GM12891 (cell line): ENCODE measurements around the gene FBXL7.

Experiments used
- DNase-seq: peaks from one replicate; pipeline ENCODE4 v3.0.0; 2011; ENCODE audit warnings: low spot score; ENCODE audit not compliant: insufficient read length
- FAIRE-seq: peaks from 2 replicates; lab custom pipeline; 2011; peaks lifted over from hg19 to GRCh38; lab: Jason Lieb, UNC
- PAX5 ChIP-seq: IDR thresholded peaks from 2 replicates; pipeline ENCODE4 v1.6.1; 2011; ENCODE audit warnings: low read length, moderate library complexity, mild to moderate bottlenecking; ENCODE audit not compliant: insufficient read depth, severe bottlenecking
- POLR2A ChIP-seq: IDR thresholded peaks from 2 replicates; pipeline ENCODE4 v1.6.1; 2011; ENCODE audit warnings: low read depth, low read length, control low read depth
- POLR2AphosphoS5 ChIP-seq: IDR thresholded peaks from 2 replicates; pipeline ENCODE4 v1.6.1; 2011; ENCODE audit warnings: low read depth, low read length, control low read depth
- POU2F2 ChIP-seq: IDR thresholded peaks from 2 replicates; pipeline ENCODE4 v1.6.1; 2011; ENCODE audit warnings: low read depth, mild to moderate bottlenecking, control low read depth, low read length, moderate library complexity
- SPI1 ChIP-seq: IDR thresholded peaks from 2 replicates; pipeline ENCODE4 v1.6.1; 2011; ENCODE audit warnings: low read depth, low read length, control low read depth
- TAF1 ChIP-seq: IDR thresholded peaks from 2 replicates; pipeline ENCODE4 v1.6.1; 2011; ENCODE audit warnings: low read depth, low read length, control low read depth

Gene FBXL7

DNA sequence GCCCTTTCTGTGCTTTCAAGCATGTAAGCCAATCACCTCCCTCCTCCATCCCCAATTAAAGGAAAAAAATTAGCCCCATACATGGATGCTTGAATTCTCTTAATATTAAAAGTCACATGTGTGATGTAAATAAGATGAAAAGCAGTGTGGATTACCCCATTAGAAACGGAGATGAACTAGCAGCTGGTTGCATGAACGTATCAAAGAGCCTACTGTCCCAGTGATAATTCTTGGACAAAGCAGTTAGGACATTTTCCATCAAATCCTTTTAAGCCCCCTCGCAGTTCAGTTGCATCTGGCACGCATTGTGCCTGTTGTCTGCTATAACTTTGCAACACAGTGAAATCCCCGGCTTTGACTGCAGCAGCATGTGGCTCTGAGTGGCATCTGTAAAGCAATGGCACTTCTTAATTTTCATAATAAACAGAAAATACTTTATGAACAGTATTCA is 285.6 kb downstream of the FBXL7 start:
- no peak for TF ChIP-seq SPI1
- no peak for TF ChIP-seq POLR2A
- TF ChIP-seq TAF1 = no peak
- no peak for TF ChIP-seq PAX5
- no peak for TF ChIP-seq POLR2AphosphoS5
- TF ChIP-seq POU2F2 = no peak
- no peak for DNase-seq
- FAIRE-seq = no peak

DNA sequence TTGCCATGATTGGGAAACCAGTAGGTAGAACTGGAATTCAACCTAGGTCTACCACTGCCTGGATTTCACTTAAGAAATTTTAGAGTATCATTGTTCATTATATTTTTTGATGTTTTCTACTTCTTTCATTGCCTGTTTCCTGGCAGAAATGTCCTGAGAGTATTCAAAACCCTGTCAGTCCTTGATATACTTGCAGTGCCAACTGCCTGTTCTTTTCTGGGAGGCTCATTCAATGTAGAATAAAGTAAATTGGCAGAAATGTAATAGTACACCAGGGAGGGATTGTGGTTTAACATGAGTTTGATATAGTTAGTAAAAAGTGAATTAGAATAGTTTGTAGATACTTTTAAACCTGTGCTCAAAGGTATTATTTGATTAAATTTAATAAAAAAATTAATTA is 286.3 kb downstream of the FBXL7 start:
- TF ChIP-seq TAF1 (no peak), PAX5 (no peak), SPI1 (no peak), POLR2A (no peak), POU2F2 (no peak), POLR2AphosphoS5 (no peak)
- DNase-seq (no peak), FAIRE-seq (no peak)

DNA sequence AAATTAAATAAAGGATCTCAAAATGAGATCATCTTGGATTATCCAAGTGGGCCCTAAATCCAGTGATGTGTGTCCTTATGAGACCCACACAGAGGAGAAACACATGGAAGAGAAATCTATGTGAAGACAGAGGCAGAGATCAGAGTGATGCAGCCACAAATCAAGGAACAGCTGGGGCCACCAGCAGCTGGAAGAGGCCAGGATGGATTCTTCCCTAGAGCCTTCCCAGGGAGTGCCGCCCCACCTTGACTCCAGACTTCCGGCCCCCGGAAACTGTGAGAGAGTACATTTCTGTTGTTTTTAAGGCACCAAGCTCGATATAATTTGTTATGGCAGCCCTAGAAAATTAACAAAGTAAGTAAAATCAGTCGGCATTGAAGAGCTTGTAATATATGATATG is 286.9 kb downstream of the FBXL7 start:
- FAIRE-seq (no peak), DNase-seq (no peak)
- TF ChIP-seq PAX5 (no peak), POLR2AphosphoS5 (no peak), TAF1 (no peak), SPI1 (no peak), POLR2A (no peak), POU2F2 (no peak)

DNA sequence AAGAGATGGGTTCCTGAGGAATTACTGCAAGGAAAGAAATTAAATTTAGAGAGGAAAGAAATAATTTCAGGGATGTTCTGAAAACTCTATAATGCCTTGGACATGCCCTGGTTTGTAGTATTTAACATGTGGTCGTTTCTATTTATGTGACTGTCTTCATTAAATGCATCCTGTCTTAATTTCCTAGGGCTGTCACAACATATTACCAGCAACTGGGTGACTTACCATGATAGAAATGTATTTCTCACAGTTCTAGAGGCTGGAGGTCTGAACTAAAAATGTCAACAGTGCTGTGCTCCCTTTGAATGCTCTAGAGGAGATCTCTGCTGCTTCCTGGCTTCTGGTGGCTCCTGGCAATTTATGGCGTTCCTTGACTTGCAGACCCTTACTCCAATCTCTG is 287.7 kb downstream of the FBXL7 start:
- DNase-seq (no peak), FAIRE-seq (no peak)
- TF ChIP-seq POLR2A (no peak), POLR2AphosphoS5 (no peak), POU2F2 (no peak), TAF1 (no peak)

- FAIRE-seq (no peak), DNase-seq (no peak)
- TF ChIP-seq POLR2A = no peak
- no peak for TF ChIP-seq POLR2AphosphoS5
- TF ChIP-seq TAF1 = no peak
- no peak for TF ChIP-seq PAX5
- no peak for TF ChIP-seq POU2F2
- no peak for TF ChIP-seq SPI1
These were observed 289.7 kb downstream of the FBXL7 start for GRCh38 chr5:15789642-15790041.

DNA sequence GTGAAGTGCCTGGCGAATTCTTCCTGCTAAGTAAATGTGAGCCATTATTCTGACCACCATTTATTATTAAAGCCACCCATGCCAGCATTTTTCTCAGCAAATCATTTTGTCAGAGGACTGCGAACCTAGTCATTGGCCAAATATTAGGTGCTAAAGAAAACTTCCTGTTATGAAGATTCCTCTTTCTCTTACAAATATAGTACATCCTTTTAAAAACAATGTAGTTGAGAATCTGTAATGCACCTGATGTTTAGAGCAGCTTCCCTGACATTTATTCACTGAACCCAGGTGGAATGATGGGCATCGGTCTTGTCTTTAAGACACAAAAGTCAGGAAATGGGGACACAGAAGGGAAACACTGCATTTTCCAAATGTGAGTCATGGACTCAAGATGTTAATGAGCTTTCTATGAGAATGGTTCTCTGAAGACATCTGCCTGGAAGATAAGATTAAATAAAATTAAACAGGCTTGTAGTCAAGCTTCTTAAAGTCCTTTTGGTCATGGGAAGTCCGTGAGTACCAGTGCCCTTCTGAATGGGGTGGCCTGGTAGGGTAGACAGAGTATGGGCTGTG is 290.6 kb downstream of the FBXL7 start:
- FAIRE-seq (no peak), DNase-seq (no peak)
- no peak for TF ChIP-seq SPI1
- TF ChIP-seq POLR2AphosphoS5 = no peak
- TF ChIP-seq TAF1 = no peak
- TF ChIP-seq POLR2A = no peak
- no peak for TF ChIP-seq POU2F2
- no peak for TF ChIP-seq PAX5

DNA sequence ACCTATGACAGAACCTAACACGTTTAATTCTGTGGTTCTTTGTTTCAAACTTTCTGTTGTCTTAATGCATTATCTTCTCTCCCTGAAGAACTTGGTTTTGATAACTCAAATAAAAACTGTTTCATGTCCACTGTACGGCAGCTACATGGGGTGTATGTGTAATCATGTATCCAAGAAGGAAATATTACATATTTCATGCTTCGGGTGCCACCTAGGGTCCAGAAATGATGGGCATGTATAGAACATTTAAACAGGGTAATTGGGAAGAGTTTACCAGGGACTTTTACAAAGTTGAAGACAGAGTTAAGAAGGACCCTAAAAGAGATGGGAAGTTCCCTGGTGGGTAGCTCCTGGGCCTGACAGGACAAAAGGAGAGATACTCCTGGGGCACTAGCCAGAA is 291.3 kb downstream of the FBXL7 start:
- DNase-seq (no peak), FAIRE-seq (no peak)
- TF ChIP-seq POLR2AphosphoS5 (no peak), SPI1 (no peak), TAF1 (no peak), POLR2A (no peak), PAX5 (no peak), POU2F2 (no peak)

- DNase-seq (no peak), FAIRE-seq (no peak)
- TF ChIP-seq POLR2A (no peak), SPI1 (no peak)
These were observed 291.9 kb downstream of the FBXL7 start for GRCh38 chr5:15791859-15792258.

- FAIRE-seq = no peak
- DNase-seq = no peak
- TF ChIP-seq PAX5 = no peak
These were observed 294.3 kb downstream of the FBXL7 start for GRCh38 chr5:15794052-15794985.

DNA sequence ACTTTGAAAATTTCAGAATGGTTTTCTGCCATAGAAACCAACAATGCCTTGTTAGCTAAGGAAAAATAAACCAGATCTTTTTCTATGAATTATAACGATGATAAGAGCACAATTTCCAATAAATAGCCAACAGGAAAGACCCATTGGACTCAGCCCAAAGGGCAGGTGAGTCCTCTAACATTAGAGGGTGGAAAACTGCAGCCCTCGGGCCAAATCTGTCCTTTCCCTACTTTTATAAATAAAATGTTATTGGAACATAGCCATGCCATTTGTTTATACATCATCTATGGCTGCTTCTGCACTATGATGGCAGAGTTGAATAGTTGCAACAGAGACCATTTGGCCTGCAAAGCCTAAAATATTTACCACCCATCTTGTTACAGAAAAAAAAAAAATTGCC is 296.1 kb downstream of the FBXL7 start:
- DNase-seq = no peak
- no peak for TF ChIP-seq POLR2A
- TF ChIP-seq PAX5 = no peak
- TF ChIP-seq POU2F2 = no peak
- no peak for TF ChIP-seq TAF1
- no peak for FAIRE-seq
